Transverse colon (tissue), 4 donors: ENCODE results near the gene POU4F1. TPM values are rescaled to one million over a fixed set of nuclear protein-coding genes. Genes with fewer than 3 reads are reported as not detected.

Experiments
- DNase-seq: peaks from one replicate; pipeline ENCODE4 v3.0.0-alpha.2; 2019
- H3K27ac ChIP-seq, 4 donors: fragments of 200-600 bp; sonication (generic); 2 replicates each; pipeline ENCODE4 v1.5.1; 2016 to 2018; ENCODE audit warnings: inconsistent platforms in 4 of 4
- H3K27me3 ChIP-seq: fragments of 200-600 bp; sonication (generic); 2 replicates; pipeline ENCODE4 v1.5.1; 2017; ENCODE audit warnings: inconsistent platforms
- H3K36me3 ChIP-seq, 4 donors: fragments of 200-600 bp; sonication (generic); 2 replicates each; pipeline ENCODE4 v1.5.1; 2017 to 2019; ENCODE audit warnings: inconsistent platforms in 4 of 4
- H3K4me1 ChIP-seq, 4 donors: fragments of 200-600 bp; sonication (generic); 2 replicates each; pipeline ENCODE4 v1.5.1; 2017 to 2020; ENCODE audit warnings: inconsistent platforms in 4 of 4
- H3K4me3 ChIP-seq, 4 donors: fragments of 200-600 bp; sonication (generic); 1 replicate in 1 of 4; 2 replicates in 3 of 4; pipeline versions ENCODE4 v1.5.1 to v1.6.1; 2017 to 2019; ENCODE audit warnings: inconsistent platforms in 4 of 4
- H3K9me3 ChIP-seq, 2 donors: fragments of 200-600 bp; sonication (generic); 2 replicates each; pipeline ENCODE4 v1.5.1; 2017 to 2019; ENCODE audit warnings: inconsistent platforms in 2 of 2
- EP300 ChIP-seq: sonication (generic); formaldehyde crosslinking; IDR thresholded peaks from one replicate; pipeline ENCODE4 v1.6.1; 2017; ENCODE audit warnings: antibody characterized with exemption, low read depth
- POLR2A ChIP-seq: fragments of 450-650 bp; IDR thresholded peaks from one replicate; pipeline ENCODE4 v1.6.1; 2016; ENCODE audit warnings: antibody characterized with exemption, mild to moderate bottlenecking, moderate library complexity
- POLR2AphosphoS5 ChIP-seq, 3 donors: sonication (generic); formaldehyde crosslinking; IDR thresholded peaks; one replicate each; pipeline ENCODE4 v1.6.1; 2016; ENCODE audit warnings: antibody characterized with exemption in 3 of 3
- WGBS, 2 donors: methylation state at CpG; one replicate each; pipeline ENCODE4 v1.1.5; 2018; ENCODE audit warnings: low coverage in 1 of 2; 5-methylcytosine and 5-hydroxymethylcytosine counted together
- in situ Hi-C, 4 donors: fragments of 200-750 bp; cut with MboI; loops; one replicate each; pipeline versions ENCODE4 v1.15.0 to v1.15.1; 2017; ENCODE audit warnings: low sequenced_read_pairs in 3 of 4, low pct_ligation_motif_present in 1 of 4, low pct_unique_long_range_greater_than_20kb in 1 of 4
- intact Hi-C: fragments of 100-400 bp; cut with DNase I; formaldehyde crosslinking; loops from one replicate; pipeline ENCODE4 v1.15.1; 2023; ENCODE audit warnings: low total_unique reads
- total RNA-seq, 4 donors: library from RNA; depleted of rRNA; stranded (reverse); fragments of >200 nt; gene quantifications; one replicate each; pipeline ENCODE4 v1.1.0, GENCODE V29; 2016
- TF ChIP-seq, protein P1 (sequence below), 5 experiments: fragments of 200-600 bp in 3 of 5; fragments of 450-650 bp in 2 of 5; sonication (generic) in 3 of 5; IDR thresholded peaks; 1 replicate in 2 of 5; 2 replicates in 3 of 5; pipeline ENCODE4 v1.5.1; 2016 to 2017; ENCODE audit warnings: antibody characterized with exemption in 5 of 5, inconsistent platforms in 3 of 5, mild to moderate bottlenecking in 2 of 5, moderate library complexity in 1 of 5

Gene POU4F1
- total RNA-seq, 4 donors from 2014 or later: not detected

GRCh38 chr13:78576261-78576660 lies 27.1 kb downstream of the POU4F1 start:
- no peak overlapping the region for H3K4me3 ChIP-seq
- intact Hi-C loops: no loop called here
- H3K27me3 ChIP-seq: peaks cover 28% of the 10 kb centered on the region
- H3K9me3 ChIP-seq: no peaks in the 10 kb centered on the region
- no peak for DNase-seq
- H3K27ac ChIP-seq: no peak overlapping the region
- no peaks in the 10 kb centered on the region for H3K36me3 ChIP-seq
- H3K4me1 ChIP-seq: no peaks in the 10 kb centered on the region
- TF ChIP-seq, protein P1, sequence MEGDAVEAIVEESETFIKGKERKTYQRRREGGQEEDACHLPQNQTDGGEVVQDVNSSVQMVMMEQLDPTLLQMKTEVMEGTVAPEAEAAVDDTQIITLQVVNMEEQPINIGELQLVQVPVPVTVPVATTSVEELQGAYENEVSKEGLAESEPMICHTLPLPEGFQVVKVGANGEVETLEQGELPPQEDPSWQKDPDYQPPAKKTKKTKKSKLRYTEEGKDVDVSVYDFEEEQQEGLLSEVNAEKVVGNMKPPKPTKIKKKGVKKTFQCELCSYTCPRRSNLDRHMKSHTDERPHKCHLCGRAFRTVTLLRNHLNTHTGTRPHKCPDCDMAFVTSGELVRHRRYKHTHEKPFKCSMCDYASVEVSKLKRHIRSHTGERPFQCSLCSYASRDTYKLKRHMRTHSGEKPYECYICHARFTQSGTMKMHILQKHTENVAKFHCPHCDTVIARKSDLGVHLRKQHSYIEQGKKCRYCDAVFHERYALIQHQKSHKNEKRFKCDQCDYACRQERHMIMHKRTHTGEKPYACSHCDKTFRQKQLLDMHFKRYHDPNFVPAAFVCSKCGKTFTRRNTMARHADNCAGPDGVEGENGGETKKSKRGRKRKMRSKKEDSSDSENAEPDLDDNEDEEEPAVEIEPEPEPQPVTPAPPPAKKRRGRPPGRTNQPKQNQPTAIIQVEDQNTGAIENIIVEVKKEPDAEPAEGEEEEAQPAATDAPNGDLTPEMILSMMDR (IDR thresholded peaks at IDR 0.05): no peak
- no peak for TF ChIP-seq POLR2A
- no peak for TF ChIP-seq POLR2AphosphoS5 (IDR thresholded peaks at IDR 0.05)
- TF ChIP-seq EP300: no peak
- WGBS, 2 donors: 63 to 76% methylated on average over 4 of the region's 4 CpGs
- in situ Hi-C loops: no loop called here

DNA sequence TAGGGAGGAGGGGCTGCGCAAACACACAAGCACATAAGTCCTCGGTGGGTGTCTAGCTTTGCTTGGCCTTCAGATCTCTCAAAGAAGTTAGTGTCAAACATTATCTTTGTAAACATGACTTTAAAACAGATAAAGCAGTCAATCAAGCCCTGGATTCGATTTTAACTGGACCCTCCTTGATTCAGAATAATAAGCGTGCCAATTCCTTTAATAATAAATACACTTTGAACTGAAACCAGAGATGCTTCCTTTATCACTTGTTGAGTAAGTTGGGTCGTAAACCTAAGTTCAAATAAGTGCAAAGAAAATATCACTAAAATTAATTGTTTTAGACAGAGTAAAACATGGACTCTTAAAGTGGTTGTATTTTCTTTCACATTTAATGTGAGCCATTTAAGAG lies 30.9 kb downstream of the POU4F1 start:
- 63 to 68% methylated on average over 5 of the region's 5 CpGs for WGBS, 2 donors
- Histone ChIP-seq H3K9me3 (no peaks in the 10 kb centered on the region), H3K27me3 (peaks cover 5% of the 10 kb centered on the region), H3K27ac (no peak overlapping the region), H3K4me1 (no peaks in the 10 kb centered on the region), H3K4me3 (no peak overlapping the region), H3K36me3 (no peaks in the 10 kb centered on the region)
- in situ Hi-C loops (no loop called here), intact Hi-C loops (no loop called here)
- DNase-seq: no peak
- TF ChIP-seq, protein P1 (IDR thresholded peaks at IDR 0.05): no peak
- TF ChIP-seq POLR2A (no peak), POLR2AphosphoS5 (IDR thresholded peaks at IDR 0.05) (no peak)

DNA sequence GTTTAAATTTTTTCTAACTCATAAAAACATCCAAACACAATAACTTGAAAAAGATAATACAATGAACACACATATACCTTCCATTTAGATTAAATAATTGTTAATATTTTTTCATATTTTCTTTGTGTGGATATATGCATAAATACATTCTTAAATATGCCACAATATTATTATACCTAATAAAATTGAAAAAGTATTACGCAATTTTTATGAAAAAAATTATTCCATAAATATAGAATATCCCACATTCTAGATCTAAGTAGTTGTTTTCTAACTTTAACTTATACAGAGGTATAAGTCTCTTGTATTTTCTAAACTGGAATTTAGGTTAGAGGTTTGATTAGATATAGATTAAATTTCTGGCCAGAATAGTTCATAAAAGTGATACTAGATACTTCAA lies 34.3 kb downstream of the POU4F1 start:
- H3K4me1 ChIP-seq: no peaks in the 10 kb centered on the region
- H3K27me3 ChIP-seq: no peaks in the 10 kb centered on the region
- WGBS, 2 donors: 79 to 92% methylated on average over 1 of the region's 1 CpG
- H3K4me3 ChIP-seq: no peak overlapping the region
- no peak overlapping the region for H3K27ac ChIP-seq
- in situ Hi-C loops (no loop called here), intact Hi-C loops (no loop called here)
- DNase-seq: no peak
- H3K9me3 ChIP-seq: no peaks in the 10 kb centered on the region
- no peaks in the 10 kb centered on the region for H3K36me3 ChIP-seq
- TF ChIP-seq, protein P1 (IDR thresholded peaks at IDR 0.05): no peak
- TF ChIP-seq EP300 (no peak), POLR2AphosphoS5 (IDR thresholded peaks at IDR 0.05) (no peak), POLR2A (no peak)

DNA sequence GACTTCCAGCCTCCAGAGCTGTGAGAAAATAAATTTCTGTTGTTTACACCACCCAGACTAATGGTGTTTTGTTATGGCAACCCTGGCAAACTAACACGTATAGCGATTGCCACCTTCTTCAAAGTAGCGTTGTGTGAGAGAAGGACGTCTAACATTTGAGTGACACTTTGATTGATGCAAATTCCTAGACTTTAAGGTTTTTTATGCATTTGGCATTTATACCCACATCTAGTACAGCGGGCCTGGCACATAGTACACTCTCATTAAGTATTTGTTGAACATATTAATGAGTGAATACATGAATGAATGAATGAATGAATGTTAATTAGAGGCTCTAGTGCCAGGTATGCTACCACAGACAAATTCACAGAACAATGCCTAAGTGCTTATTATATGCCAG lies 36.7 kb downstream of the POU4F1 start:
- no peaks in the 10 kb centered on the region for H3K36me3 ChIP-seq
- in situ Hi-C loops: no loop called here
- no peak for DNase-seq

More for the DNA sequence above, 36.7 kb downstream of the POU4F1 start:
- WGBS, 2 donors: 76 to 84% methylated on average over 5 of the region's 5 CpGs
- Histone ChIP-seq H3K4me1 (no peaks in the 10 kb centered on the region), H3K9me3 (no peaks in the 10 kb centered on the region), H3K27ac (no peak overlapping the region), H3K27me3 (no peaks in the 10 kb centered on the region), H3K4me3 (no peak overlapping the region)
- intact Hi-C loops: no loop called here
- TF ChIP-seq, protein P1 (IDR thresholded peaks at IDR 0.05): no peak
- no peak for TF ChIP-seq POLR2A
- no peak for TF ChIP-seq POLR2AphosphoS5 (IDR thresholded peaks at IDR 0.05)
- no peak for TF ChIP-seq EP300
